Measurements from ENCODE around the gene ZNF335. TPM values are rescaled to one million over a fixed set of nuclear protein-coding genes. Genes with fewer than 3 reads are reported as not detected.
"Not testable (repeated sequence)": the region's sequence is repeated elsewhere in the genome, so short reads cannot be mapped to it uniquely, and the experiment has no call there.

Gene ZNF335
- total RNA-seq, 1 experiment from 2014 or later: 13.0 TPM

GRCh38 chr20:45972500-45973183, 639 bp upstream of the ZNF335 start:
- DNase-seq (ENCODE audit: low read depth): peak; percentile 97

- DNase-seq (ENCODE audit: low read depth): no peak
Measured at GRCh38 chr20:45971425-45971674, 653 bp downstream of the ZNF335 start.

- DNase-seq (ENCODE audit: low read depth): peak; percentile 40
Measured at GRCh38 chr20:45970646-45971424, 1.2 kb downstream of the ZNF335 start.

- peak; percentile 78 for DNase-seq (ENCODE audit: low read depth)
Measured at GRCh38 chr20:45969712-45970634, 2.0 kb downstream of the ZNF335 start.

- DNase-seq (ENCODE audit: low read depth): no peak
Measured at GRCh38 chr20:45968801-45969711, 2.9 kb downstream of the ZNF335 start.

- no peak for DNase-seq (ENCODE audit: low read depth)
Measured at GRCh38 chr20:45968081-45968671, 3.8 kb downstream of the ZNF335 start.

- DNase-seq (ENCODE audit: low read depth): no peak
Measured at GRCh38 chr20:45967551-45968080, 4.4 kb downstream of the ZNF335 start.

GRCh38 chr20:45965169-45966002, 6.6 kb downstream of the ZNF335 start:
- no peak for DNase-seq (ENCODE audit: low read depth)

- no peak for DNase-seq (ENCODE audit: low read depth)
Measured at GRCh38 chr20:45964006-45964400, 8.0 kb downstream of the ZNF335 start.

GRCh38 chr20:45963059-45964005, 8.7 kb downstream of the ZNF335 start:
- DNase-seq (ENCODE audit: low read depth): peak; percentile 66

GRCh38 chr20:45962031-45962755, 9.8 kb downstream of the ZNF335 start:
- DNase-seq (ENCODE audit: low read depth): no peak

- DNase-seq (ENCODE audit: low read depth): no peak
Measured at GRCh38 chr20:45959956-45960630, 11.9 kb downstream of the ZNF335 start.

- DNase-seq (ENCODE audit: low read depth): no peak
Measured at GRCh38 chr20:45959126-45959525, 12.9 kb downstream of the ZNF335 start.

GRCh38 chr20:45958593-45958992, 13.4 kb downstream of the ZNF335 start:
- no peak for DNase-seq (ENCODE audit: low read depth)

GRCh38 chr20:45957021-45957941, 14.7 kb downstream of the ZNF335 start:
- DNase-seq (ENCODE audit: low read depth): no peak

- DNase-seq (ENCODE audit: low read depth): not testable (repeated sequence)
Measured at GRCh38 chr20:45956326-45956725, 15.7 kb downstream of the ZNF335 start.
